ENCODE data around the gene STKLD1.

DNA sequence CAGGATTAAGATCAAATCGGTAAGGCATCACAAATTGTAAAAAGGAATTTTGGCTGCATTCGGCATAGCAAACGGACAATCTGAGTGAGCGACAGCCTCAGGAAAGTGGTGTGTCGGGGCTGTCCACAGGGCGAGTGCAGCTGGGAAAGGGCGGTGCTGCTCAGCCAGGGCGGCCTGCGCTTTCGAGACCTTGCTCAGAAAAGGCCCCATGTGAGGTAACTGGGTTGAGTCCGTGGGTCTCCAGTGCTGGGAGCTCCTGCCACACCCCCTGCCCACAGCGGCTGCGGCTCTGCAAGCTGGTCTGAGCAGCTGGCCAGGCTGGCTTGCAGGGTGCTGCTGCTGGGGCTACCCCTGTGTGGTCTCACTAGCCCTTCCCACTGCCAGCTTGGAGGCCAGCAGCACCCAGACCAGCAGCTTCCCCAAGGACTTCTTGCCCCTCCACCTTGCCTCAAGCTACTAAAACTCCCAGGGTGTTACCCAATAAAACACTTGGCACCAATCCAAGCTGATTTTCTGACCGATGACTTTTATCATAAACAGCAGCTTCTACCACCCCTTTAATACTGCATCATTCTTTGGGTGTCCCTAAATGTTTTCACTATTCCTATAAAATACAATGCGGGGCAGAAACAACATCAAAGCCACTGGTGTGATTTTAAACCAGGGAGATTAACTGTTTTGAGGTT is 13.7 kb upstream of the STKLD1 start:
- TF ChIP-seq ZNF274 (IDR thresholded peaks at IDR 0.05; ENCODE audit: low read depth, low read length) (no peak), YY1 (IDR thresholded peaks at IDR 0.05; ENCODE audit: insufficient read depth, insufficient read length) (no peak), SUZ12 (IDR thresholded peaks at IDR 0.05; ENCODE audit: extremely low read depth, insufficient read depth, insufficient read length) (no peak)
